ENCODE data around the gene LEPROT.

- TF ChIP-seq ZBTB20 (tag by site-specific recombination; IDR thresholded peaks at IDR 0.05) (no peak), ZBTB49 (tag by site-specific recombination; IDR thresholded peaks at IDR 0.05; ENCODE audit: low read depth) (no peak), AEBP2 (tag by site-specific recombination; IDR thresholded peaks at IDR 0.05; ENCODE audit: borderline replicate concordance) (no peak), CTCF (tag by site-specific recombination; IDR thresholded peaks at IDR 0.05) (no peak), ZFP37 (tag by site-specific recombination; IDR thresholded peaks at IDR 0.05) (no peak), PRDM6 (tag by site-specific recombination; IDR thresholded peaks at IDR 0.05) (no peak), BCL11A (tag by site-specific recombination; IDR thresholded peaks at IDR 0.05; ENCODE audit: low read depth) (no peak), ZNF398 (tag by site-specific recombination; IDR thresholded peaks at IDR 0.05) (no peak)
Measured at GRCh38 chr1:65437616-65438015, 17.1 kb downstream of the LEPROT start.

All from HEK293 (cell line).